Esophagus squamous epithelium (tissue), 5 donors: ENCODE data around the gene LIX1L. TPM values are rescaled to one million over a fixed set of nuclear protein-coding genes. Genes with fewer than 3 reads are reported as not detected.

ENCODE experiments used
- DNase-seq: peaks from one replicate; lab custom pipeline; 2025; lab: John Stamatoyannopoulos, UW
- H3K27ac ChIP-seq, 4 donors: fragments of 200-600 bp; sonication (generic); one replicate each; pipeline ENCODE4 v1.5.1; 2016 to 2019; ENCODE audit warnings: mild to moderate bottlenecking in 1 of 4
- H3K27me3 ChIP-seq, 4 donors: fragments of 200-600 bp; sonication (generic); 1 replicate in 3 of 4; 2 replicates in 1 of 4; pipeline versions ENCODE4 v1.5.1 to v1.6.0; 2017 to 2021; ENCODE audit warnings: antibody characterized with exemption in 1 of 4
- H3K36me3 ChIP-seq, 3 donors: fragments of 200-600 bp; sonication (generic); one replicate each; pipeline ENCODE4 v1.5.1; 2016 to 2019
- H3K4me1 ChIP-seq, 3 donors: fragments of 200-600 bp; sonication (generic); one replicate each; pipeline ENCODE4 v1.5.1; 2017 to 2019
- H3K4me3 ChIP-seq, 4 donors: fragments of 200-600 bp; sonication (generic); 1 replicate in 3 of 4; 2 replicates in 1 of 4; pipeline ENCODE4 v1.5.1; 2016 to 2019; ENCODE audit warnings: mild to moderate bottlenecking in 2 of 4, moderate library complexity in 1 of 4
- H3K9me3 ChIP-seq, 3 donors: fragments of 200-600 bp; sonication (generic); one replicate each; pipeline ENCODE4 v1.5.1; 2016 to 2019
- CTCF ChIP-seq, 6 experiments: fragments of 450-650 bp in 4 of 6; fragments of 200-600 bp in 2 of 6; sonication (generic) in 2 of 6; IDR thresholded peaks; one replicate each; pipeline ENCODE4 v1.5.1; 2016 to 2019; ENCODE audit warnings: antibody characterized with exemption in 6 of 6, mild to moderate bottlenecking in 4 of 6, moderate library complexity in 4 of 6
- POLR2A ChIP-seq, 4 donors: fragments of 450-650 bp; IDR thresholded peaks; one replicate each; pipeline ENCODE4 v1.6.1; 2017; ENCODE audit warnings: antibody characterized with exemption in 4 of 4, mild to moderate bottlenecking in 4 of 4, moderate library complexity in 3 of 4
- WGBS, 2 donors: methylation state at CpG; one replicate each; pipeline ENCODE4 v1.1.5; 2018; 5-methylcytosine and 5-hydroxymethylcytosine counted together
- intact Hi-C: fragments of 100-400 bp; cut with DNase I; formaldehyde crosslinking; loops from one replicate; pipeline ENCODE4 v1.15.0; 2022
- total RNA-seq, 4 donors: library from RNA; depleted of rRNA; stranded (reverse); fragments of >200 nt; gene quantifications; one replicate each; pipeline ENCODE4 v1.1.0, GENCODE V29; 2016
- donor health status: DM: yes; HTN: yes; CAD: no.

Gene LIX1L
- total RNA-seq, 4 donors from 2014 or later: 1.9 to 12.2 (median 5.9) TPM

- TF ChIP-seq CTCF (IDR thresholded peaks at IDR 0.05): no peak
- peak in 2 of 4 donors; percentile 41 to 54 for TF ChIP-seq POLR2A (IDR thresholded peaks at IDR 0.05)
- Histone ChIP-seq H3K36me3 (peaks cover 16 to 34% (median 24%) of the 10 kb centered on the region in 3 donors), H3K4me1 (peaks cover 6 to 66% (median 7%) of the 10 kb centered on the region in 3 donors), H3K9me3 (no peaks in the 10 kb centered on the region), H3K27me3 (no peaks in the 10 kb centered on the region), H3K27ac (peak overlapping the region; percentile 85 to 99 (median 95)), H3K4me3 (peak overlapping the region in 3 of 4 donors; percentile 76 to 82 (median 80))
- DNase-seq: no peak
- intact Hi-C loops: no loop called here
- WGBS, 2 donors: 71 to 73% methylated on average over 10 of the region's 10 CpGs
Measured at GRCh38 chr1:145991735-145992412, 34.1 kb upstream of the LIX1L start.

- 72 to 78% methylated on average over 7 of the region's 7 CpGs for WGBS, 2 donors
- no peak for DNase-seq
- Histone ChIP-seq H3K27ac (peak overlapping the region; percentile 45 to 99 (median 91)), H3K4me1 (peaks cover 12 to 80% (median 17%) of the 10 kb centered on the region in 3 donors), H3K36me3 (peaks cover 16 to 33% (median 23%) of the 10 kb centered on the region in 3 donors), H3K9me3 (no peaks in the 10 kb centered on the region), H3K27me3 (no peaks in the 10 kb centered on the region), H3K4me3 (no peak overlapping the region)
- TF ChIP-seq CTCF (IDR thresholded peaks at IDR 0.05) (peak in 1 of 6 experiments; percentile 5), POLR2A (IDR thresholded peaks at IDR 0.05) (peak in 1 of 4 donors; percentile 37)
- intact Hi-C loops: no loop called here
Measured at GRCh38 chr1:145990249-145990855, 32.5 kb upstream of the LIX1L start.

- no peak for DNase-seq
- peaks cover 26 to 86% (median 33%) of the 10 kb centered on the region in 3 donors for H3K4me1 ChIP-seq
- 45 to 55% methylated on average over 5 of the region's 5 CpGs for WGBS, 2 donors
Measured at GRCh38 chr1:145988773-145989172, 31.0 kb upstream of the LIX1L start.

GRCh38 chr1:145987926-145988325 lies 30.1 kb upstream of the LIX1L start:
- H3K9me3 ChIP-seq: no peaks in the 10 kb centered on the region
- 92 to 100% methylated on average over 1 of the region's 1 CpG for WGBS, 2 donors
- H3K36me3 ChIP-seq: peaks cover 0 to 9% (median 0%) of the 10 kb centered on the region in 3 donors
- peak in 1 of 4 donors; percentile 46 for TF ChIP-seq POLR2A (IDR thresholded peaks at IDR 0.05)
- TF ChIP-seq CTCF (IDR thresholded peaks at IDR 0.05): no peak
- H3K27ac ChIP-seq: peak overlapping the region in 3 of 4 donors; percentile 56 to 99 (median 60)
- H3K4me3 ChIP-seq: no peak overlapping the region
- intact Hi-C loops: no loop called here
- no peak for DNase-seq
- no peaks in the 10 kb centered on the region for H3K27me3 ChIP-seq
- H3K4me1 ChIP-seq: peaks cover 34 to 86% (median 42%) of the 10 kb centered on the region in 3 donors

More at GRCh38 chr1:145988773-145989172, 31.0 kb upstream of the LIX1L start:
- intact Hi-C loops: no loop called here
- H3K4me3 ChIP-seq: no peak overlapping the region
- H3K36me3 ChIP-seq: peaks cover 4 to 17% (median 8%) of the 10 kb centered on the region in 3 donors
- no peaks in the 10 kb centered on the region for H3K27me3 ChIP-seq
- H3K27ac ChIP-seq: peak overlapping the region; percentile 25 to 99 (median 64)
- no peaks in the 10 kb centered on the region for H3K9me3 ChIP-seq
- TF ChIP-seq CTCF (IDR thresholded peaks at IDR 0.05) (no peak), POLR2A (IDR thresholded peaks at IDR 0.05) (no peak)

- H3K36me3 ChIP-seq: no peaks in the 10 kb centered on the region
- TF ChIP-seq POLR2A (IDR thresholded peaks at IDR 0.05): no peak
- TF ChIP-seq CTCF (IDR thresholded peaks at IDR 0.05): no peak
- H3K4me3 ChIP-seq: no peak overlapping the region
- peaks cover 37 to 86% (median 50%) of the 10 kb centered on the region in 3 donors for H3K4me1 ChIP-seq
- DNase-seq: no peak
- no peaks in the 10 kb centered on the region for H3K27me3 ChIP-seq
- H3K9me3 ChIP-seq: no peaks in the 10 kb centered on the region
- H3K27ac ChIP-seq: peak overlapping the region; percentile 82 to 98 (median 96)
- WGBS, 2 donors: 83 to 95% methylated on average over 6 of the region's 6 CpGs
- intact Hi-C loops: no loop called here
Measured at GRCh38 chr1:145986551-145986950, 28.7 kb upstream of the LIX1L start.
